SKM-1 treated with dmso at 0.1 percent for 144 hours (cell line): Measurements from ENCODE around the gene FAR1.

ENCODE experiments used
- DNase-seq: peaks from one replicate; lab custom pipeline; 2025; ENCODE audit not compliant: unreplicated experiment; lab: John Stamatoyannopoulos, UW

Gene FAR1

GRCh38 chr11:13669544-13670488 lies 1.3 kb downstream of the FAR1 start:
- DNase-seq, result peak; percentile 32

GRCh38 chr11:13672576-13673210 lies 4.2 kb downstream of the FAR1 start:
- DNase-seq, result peak; percentile 20

- DNase-seq, result peak; percentile 83
Measured at GRCh38 chr11:13674799-13675509, 6.5 kb downstream of the FAR1 start.

- no peak for DNase-seq
Measured at GRCh38 chr11:13676576-13676975, 8.1 kb downstream of the FAR1 start.

- no peak for DNase-seq
Measured at GRCh38 chr11:13679768-13680167, 11.3 kb downstream of the FAR1 start.

- DNase-seq, result peak; percentile 60
Measured at GRCh38 chr11:13680501-13681264, 12.2 kb downstream of the FAR1 start.

- DNase-seq, result no peak
Measured at GRCh38 chr11:13681446-13681845, 13.0 kb downstream of the FAR1 start.

- DNase-seq, result no peak
Measured at GRCh38 chr11:13682212-13682611, 13.7 kb downstream of the FAR1 start.

- no peak for DNase-seq
Measured at GRCh38 chr11:13685461-13686108, 17.1 kb downstream of the FAR1 start.

GRCh38 chr11:13686776-13687175 lies 18.3 kb downstream of the FAR1 start:
- DNase-seq, result no peak

GRCh38 chr11:13687271-13687670 lies 18.8 kb downstream of the FAR1 start:
- no peak for DNase-seq

GRCh38 chr11:13691286-13691899 lies 22.9 kb downstream of the FAR1 start:
- no peak for DNase-seq

GRCh38 chr11:13692172-13692571 lies 23.7 kb downstream of the FAR1 start:
- no peak for DNase-seq

- no peak for DNase-seq
Measured at GRCh38 chr11:13694115-13694514, 25.6 kb downstream of the FAR1 start.

- no peak for DNase-seq
Measured at GRCh38 chr11:13695886-13696285, 27.4 kb downstream of the FAR1 start.

- no peak for DNase-seq
Measured at GRCh38 chr11:13697710-13698109, 29.2 kb downstream of the FAR1 start.

- no peak for DNase-seq
Measured at GRCh38 chr11:13698132-13698531, 29.7 kb downstream of the FAR1 start.

GRCh38 chr11:13699041-13699440 lies 30.6 kb downstream of the FAR1 start:
- DNase-seq, result no peak

- DNase-seq, result no peak
Measured at GRCh38 chr11:13699870-13700269, 31.4 kb downstream of the FAR1 start.

- DNase-seq, result no peak
Measured at GRCh38 chr11:13701506-13701905, 33.0 kb downstream of the FAR1 start.
